ENCODE measurements around the gene ST8SIA6. TPM values are rescaled to one million over a fixed set of nuclear protein-coding genes. Genes with fewer than 3 reads are reported as not detected.

Gene ST8SIA6
- total and polyA plus RNA-seq, 2 of the 8 experiments (the other 6 are each of a cell fraction or from before 2014, with no cell fraction given): 0.70 to 1.1 TPM

GRCh38 chr10:17357781-17358180, 96.6 kb downstream of the ST8SIA6 start:
- CTCF ChIA-PET (ENCODE audit: partially characterized antibody): interaction anchor here (0.7 kb wide), 1 partner anchor 11 kb away, joined by 3 read pairs; no protein-coding TSS in a partner anchor
- Histone ChIP-seq H2AFZ (ENCODE audit: low read length) (no peak overlapping the region), H2AK5ac (ENCODE audit: low read depth, low read length) (no peak overlapping the region), H3K18ac (ENCODE audit: extremely low read depth, low read length) (no peak overlapping the region), H2BK20ac (ENCODE audit: low read length) (no peak overlapping the region), H2BK120ac (replicated peaks; ENCODE audit: low read depth, low read length) (no peak overlapping the region), H4K20me1 (replicated peaks in 1 of 2; ENCODE audit: control insufficient read depth in 1 of 2, insufficient read depth in 2 of 2, low read length in 2 of 2) (no peaks in the 10 kb centered on the region), H3K23me2 (ENCODE audit: low read depth, low read length) (no peaks in the 10 kb centered on the region), H2BK15ac (ENCODE audit: low read length) (no peak overlapping the region), H3K79me2 (ENCODE audit: control insufficient read depth in 1 of 2, insufficient read depth in 2 of 2, low read length in 2 of 2) (no peaks in the 10 kb centered on the region), H3K36me3 (ENCODE audit: control insufficient read depth in 2 of 4, insufficient read depth in 4 of 4, low read length in 3 of 4) (no peaks in the 10 kb centered on the region), H3K79me1 (ENCODE audit: low read depth, low read length) (no peaks in the 10 kb centered on the region), H3K14ac (ENCODE audit: insufficient read length) (no peak overlapping the region), H2BK5ac (ENCODE audit: low read depth, low read length) (no peak overlapping the region), H3K4me1 (replicated peaks in 1 of 4; ENCODE audit: control insufficient read depth in 3 of 4, insufficient read depth in 4 of 4, low read length in 3 of 4) (no peaks in the 10 kb centered on the region), H3K23ac (ENCODE audit: insufficient read length) (no peak overlapping the region), H2BK12ac (ENCODE audit: low read depth, low read length) (no peak overlapping the region), H3K4me2 (ENCODE audit: insufficient read depth in 1 of 2, low read depth in 2 of 2, low read length in 2 of 2) (no peak overlapping the region), H4K91ac (replicated peaks; ENCODE audit: insufficient read length, low read length) (no peak overlapping the region), H3K56ac (replicated peaks; ENCODE audit: insufficient read length, low read depth, low read length) (no peak overlapping the region), H3K27ac (ENCODE audit: low read depth, low read length) (no peak overlapping the region), H3K4ac (replicated peaks; ENCODE audit: insufficient read length, low read depth, low read length) (no peak overlapping the region), H3K27me3 (replicated peaks in 1 of 4; ENCODE audit: control insufficient read depth in 3 of 4, extremely low read depth in 1 of 4, insufficient read depth in 3 of 4, low read length in 3 of 4) (no peaks in the 10 kb centered on the region), H3K4me3 (ENCODE audit: extremely low read depth in 1 of 4, insufficient read depth in 2 of 4, low read depth in 3 of 4, low read length in 4 of 4) (no peak overlapping the region), H4K5ac (ENCODE audit: insufficient read length, low read depth, low read length) (no peak overlapping the region), H3K9ac (replicated peaks in 1 of 4; ENCODE audit: extremely low read depth in 1 of 4, low read depth in 3 of 4, low read length in 3 of 4) (no peak overlapping the region), H3K9me3 (ENCODE audit: insufficient read depth in 2 of 2, low read depth in 1 of 2, low read length in 1 of 2) (no peaks in the 10 kb centered on the region), H4K8ac (ENCODE audit: extremely low read depth, insufficient read depth, low read length) (no peak overlapping the region)
- WGBS, 2 experiments (ENCODE audit: extremely low coverage in 1 of 2, insufficient coverage in 1 of 2, insufficient read length in 1 of 2, insufficient replicate concordance in 2 of 2, low coverage in 1 of 2, low lambda C conversion rate in 2 of 2, missing lambda C conversion rate in 1 of 2): 81% methylated on average over 2 of the region's 2 CpGs; no CpG with 5 or more reads in 1 of the 2 experiments
- TF ChIP-seq HDAC2 (IDR thresholded peaks at IDR 0.05; ENCODE audit: borderline replicate concordance in 1 of 2, low read depth in 2 of 2, low read length in 2 of 2) (no peak), RBBP5 (IDR thresholded peaks at IDR 0.05; ENCODE audit: borderline replicate concordance, low read depth, low read length) (no peak), MAFK (IDR thresholded peaks at IDR 0.05; ENCODE audit: low read depth, low read length) (no peak), CHD2 (IDR thresholded peaks at IDR 0.05; ENCODE audit: low read length) (no peak), EGR1 (IDR thresholded peaks at IDR 0.05; ENCODE audit: borderline replicate concordance, low read depth, low read length) (no peak), KDM1A (IDR thresholded peaks at IDR 0.05; ENCODE audit: borderline replicate concordance, low read length) (no peak), POLR2A (IDR thresholded peaks at IDR 0.05; ENCODE audit: control extremely low read depth in 1 of 2, low read depth in 2 of 2, low read length in 2 of 2) (no peak), EP300 (IDR thresholded peaks at IDR 0.05; ENCODE audit: borderline replicate concordance in 1 of 2, low read depth in 2 of 2, low read length in 2 of 2) (no peak), CTBP2 (IDR thresholded peaks at IDR 0.05; ENCODE audit: borderline replicate concordance, insufficient read depth, insufficient read length, low read length) (no peak)
- POLR2A ChIA-PET (ENCODE audit: partially characterized antibody): no interaction called here
- FAIRE-seq (no peak), DNase-seq (ENCODE audit: low read depth in 1 of 2, low spot score in 2 of 2) (no peak)

All from H1 (cell line).